C4-2B (cell line): ENCODE data around the gene WDFY2.

ENCODE experiments used
- ZFX ChIP-seq: fragments of 450-650 bp; IDR thresholded peaks from 2 replicates; pipeline ENCODE4 v1.6.1; 2017
- TF ChIP-seq, protein P1 (sequence below): fragments of 450-650 bp; conservative IDR thresholded peaks from 2 replicates; pipeline ENCODE4 v1.5.1; 2017; ENCODE audit warnings: mild to moderate bottlenecking

DNA sequence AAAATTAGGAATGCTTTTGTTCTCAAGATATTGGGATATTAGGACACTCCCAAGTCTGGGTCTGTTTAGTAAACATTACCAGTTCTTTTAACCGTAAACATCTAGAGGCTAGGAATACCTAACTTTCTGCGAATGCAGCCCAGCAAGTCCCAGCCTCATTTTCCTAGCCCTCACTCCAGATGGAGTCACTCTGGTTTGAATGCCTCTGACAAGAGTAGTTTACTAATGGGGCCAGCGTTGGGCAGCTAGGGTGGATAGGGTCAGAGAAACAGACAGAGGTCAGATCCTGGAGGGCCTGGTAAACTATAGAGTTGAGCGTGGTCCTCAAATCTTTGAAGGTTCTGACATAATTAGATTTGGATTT, 53.6 kb downstream of the WDFY2 start:
- TF ChIP-seq, protein P1, sequence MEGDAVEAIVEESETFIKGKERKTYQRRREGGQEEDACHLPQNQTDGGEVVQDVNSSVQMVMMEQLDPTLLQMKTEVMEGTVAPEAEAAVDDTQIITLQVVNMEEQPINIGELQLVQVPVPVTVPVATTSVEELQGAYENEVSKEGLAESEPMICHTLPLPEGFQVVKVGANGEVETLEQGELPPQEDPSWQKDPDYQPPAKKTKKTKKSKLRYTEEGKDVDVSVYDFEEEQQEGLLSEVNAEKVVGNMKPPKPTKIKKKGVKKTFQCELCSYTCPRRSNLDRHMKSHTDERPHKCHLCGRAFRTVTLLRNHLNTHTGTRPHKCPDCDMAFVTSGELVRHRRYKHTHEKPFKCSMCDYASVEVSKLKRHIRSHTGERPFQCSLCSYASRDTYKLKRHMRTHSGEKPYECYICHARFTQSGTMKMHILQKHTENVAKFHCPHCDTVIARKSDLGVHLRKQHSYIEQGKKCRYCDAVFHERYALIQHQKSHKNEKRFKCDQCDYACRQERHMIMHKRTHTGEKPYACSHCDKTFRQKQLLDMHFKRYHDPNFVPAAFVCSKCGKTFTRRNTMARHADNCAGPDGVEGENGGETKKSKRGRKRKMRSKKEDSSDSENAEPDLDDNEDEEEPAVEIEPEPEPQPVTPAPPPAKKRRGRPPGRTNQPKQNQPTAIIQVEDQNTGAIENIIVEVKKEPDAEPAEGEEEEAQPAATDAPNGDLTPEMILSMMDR: no peak
- TF ChIP-seq ZFX: no peak
